HepG2 (cell line): ENCODE measurements around the gene SLC7A11. TPM values are rescaled to one million over a fixed set of nuclear protein-coding genes. Genes with fewer than 3 reads are reported as not detected.

Source experiments
- AGO2 ChIP-seq: fragments of 200-400 bp; formaldehyde crosslinking; optimal IDR thresholded peaks from 2 replicates; pipeline ENCODE3; 2017; ENCODE audit warnings: mild to moderate bottlenecking, low read depth, low read length, moderate library complexity
- DPF2 ChIP-seq: sonication (generic); formaldehyde crosslinking; IDR thresholded peaks from 2 replicates; pipeline ENCODE4 v1.4.0; 2020; ENCODE audit warnings: mild to moderate bottlenecking, low read depth, missing genetic modification reagents, borderline replicate concordance
- GZF1 ChIP-seq: sonication (generic); formaldehyde crosslinking; IDR thresholded peaks from 2 replicates; pipeline ENCODE4 v1.5.1; 2020; ENCODE audit warnings: mild to moderate bottlenecking, missing genetic modification reagents
- HDAC2 ChIP-seq: sonication (generic); formaldehyde crosslinking; IDR thresholded peaks from 2 replicates; pipeline ENCODE4 v1.4.0; 2020; ENCODE audit warnings: missing genetic modification reagents
- HNF4A ChIP-seq: sonication (generic); formaldehyde crosslinking; IDR thresholded peaks from 2 replicates; pipeline ENCODE4 v1.4.0; 2020; ENCODE audit warnings: missing genetic modification reagents
- JUND ChIP-seq: sonication (generic); formaldehyde crosslinking; IDR thresholded peaks from 2 replicates; pipeline ENCODE4 v1.8.0; 2022; ENCODE audit warnings: mild to moderate bottlenecking, missing genetic modification reagents
- KMT2A ChIP-seq: sonication (generic); formaldehyde crosslinking; IDR thresholded peaks from 2 replicates; pipeline ENCODE4 v1.4.0; 2020; ENCODE audit warnings: missing genetic modification reagents
- MAZ ChIP-seq, 2 experiments: sonication (generic) in 1 of 2; formaldehyde crosslinking in 1 of 2; IDR thresholded peaks; 2 replicates each; pipeline versions ENCODE4 v1.5.0 to v1.6.1; 2012 to 2020; ENCODE audit warnings: low read depth in 2 of 2, mild to moderate bottlenecking in 2 of 2, borderline replicate concordance in 1 of 2, improper control_type of control experiment in 1 of 2, low read length in 1 of 2, missing genetic modification reagents in 1 of 2, moderate library complexity in 1 of 2
- NFE2L2 ChIP-seq: fragments of 150-350 bp; IDR thresholded peaks from 2 replicates; pipeline ENCODE4 v1.6.1; 2014; ENCODE audit warnings: low read length
- ONECUT2 ChIP-seq: sonication (generic); formaldehyde crosslinking; IDR thresholded peaks from 2 replicates; pipeline ENCODE4 v1.4.0; 2020; ENCODE audit warnings: missing genetic modification reagents
- SOX5 ChIP-seq: IDR thresholded peaks from 2 replicates; pipeline ENCODE4 v1.6.1; 2016; ENCODE audit warnings: borderline replicate concordance
- STAG1 ChIP-seq: sonication (generic); formaldehyde crosslinking; IDR thresholded peaks from 2 replicates; pipeline ENCODE4 v1.4.0; 2020; ENCODE audit warnings: missing genetic modification reagents
- TBP ChIP-seq: sonication (generic); formaldehyde crosslinking; IDR thresholded peaks from 2 replicates; pipeline ENCODE4 v1.5.0; 2020; ENCODE audit warnings: missing genetic modification reagents
- TEAD3 ChIP-seq: optimal IDR thresholded peaks from 2 replicates; pipeline ENCODE3; 2016; ENCODE audit warnings: borderline replicate concordance
- ZNF264 ChIP-seq: sonication (generic); formaldehyde crosslinking; IDR thresholded peaks from 2 replicates; pipeline ENCODE4 v1.4.0; 2020; ENCODE audit warnings: missing genetic modification reagents
- ZNF431 ChIP-seq: sonication (generic); formaldehyde crosslinking; IDR thresholded peaks from 2 replicates; pipeline ENCODE4 v1.9.0; 2022; ENCODE audit warnings: missing genetic modification reagents, low read depth, mild to moderate bottlenecking, borderline replicate concordance
- ZNF441 ChIP-seq: sonication (generic); formaldehyde crosslinking; IDR thresholded peaks from 2 replicates; pipeline ENCODE4 v1.7.0; 2021; ENCODE audit warnings: missing genetic modification reagents, borderline replicate concordance
- ZNF652 ChIP-seq: IDR thresholded peaks from 2 replicates; pipeline ENCODE4 v1.6.1; 2016; ENCODE audit warnings: low read depth, borderline replicate concordance
- ZNF691 ChIP-seq: sonication (generic); formaldehyde crosslinking; IDR thresholded peaks from 2 replicates; pipeline ENCODE4 v1.4.0; 2020; ENCODE audit warnings: missing genetic modification reagents, low read depth, mild to moderate bottlenecking, borderline replicate concordance
- polyA plus RNA-seq, 8 experiments: library from polyadenylated mRNA; depleted of rRNA in 3 of 8; stranded (reverse) in 7 of 8; unstranded in 1 of 8; fragments of >200 nt; fragmentation: Illumina TruSeq in 4 of 8; extraction: Trizol in 4 of 8; gene quantifications; 2 replicates each; pipeline versions ENCODE4 v1.2.1 to v1.2.3, GENCODE V29; 2011 to 2016; ENCODE audit warnings: low read depth in 4 of 8, missing spikeins in 1 of 8, mixed read lengths in 1 of 8; ENCODE audit not compliant: insufficient read depth in 1 of 8
- total RNA-seq, 5 experiments: library from RNA; depleted of rRNA; stranded (reverse); fragments of >200 nt; fragmentation: Illumina TruSeq; extraction: Trizol; gene quantifications; 2 replicates each; pipeline ENCODE4 v1.2.3, GENCODE V29; 2016; ENCODE audit warnings: low read depth in 1 of 5
- TF ChIP-seq, protein P1 (sequence below): sonication (generic); formaldehyde crosslinking; IDR thresholded peaks from 2 replicates; pipeline ENCODE4 v1.5.0; 2020; ENCODE audit warnings: mild to moderate bottlenecking, missing genetic modification reagents
- TF ChIP-seq, protein P2 (sequence below): sonication (generic); formaldehyde crosslinking; IDR thresholded peaks from 2 replicates; pipeline ENCODE4 v1.4.0; 2020; ENCODE audit warnings: missing genetic modification reagents, borderline replicate concordance
- TF ChIP-seq, protein P3 (sequence below): sonication (generic); formaldehyde crosslinking; conservative IDR thresholded peaks from 2 replicates; pipeline ENCODE4 v1.8.0; 2022; ENCODE audit warnings: low read depth, missing genetic modification reagents

Gene SLC7A11
- total and polyA plus RNA-seq, 2 of the 13 experiments (the other 11 are each of a cell fraction or from before 2014, with no cell fraction given): 15.7 to 17.5 TPM

DNA sequence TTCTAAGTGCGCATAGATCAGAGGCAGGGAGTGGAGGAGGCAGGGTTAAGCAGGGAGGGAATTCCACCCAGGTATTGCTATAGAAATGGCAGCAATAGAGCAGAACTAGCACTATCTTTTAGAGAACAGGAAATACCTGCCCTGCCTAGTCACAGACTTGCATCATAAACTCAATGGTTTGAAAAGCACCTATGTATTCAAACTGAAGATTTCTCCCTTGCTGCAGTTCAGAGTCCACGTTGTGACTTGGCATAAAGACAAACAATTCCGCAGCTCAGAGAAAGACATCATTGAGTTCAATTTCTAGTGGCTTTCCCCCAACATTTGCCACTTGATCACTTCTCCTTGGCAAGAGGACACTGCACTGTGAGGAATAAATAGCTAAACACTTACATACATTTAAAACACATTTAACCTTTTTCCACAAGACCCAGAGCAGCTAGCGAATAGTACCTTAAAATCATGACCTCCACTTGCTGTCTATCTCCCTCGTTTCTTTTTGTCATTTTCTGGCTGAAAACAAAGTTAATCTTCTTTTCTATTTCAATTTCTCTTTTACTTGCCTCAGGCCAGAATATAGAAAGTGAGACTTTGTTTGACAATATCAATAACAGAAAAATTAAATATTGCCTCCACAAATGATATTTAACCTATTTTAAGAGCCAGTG lies 42.4 kb downstream of the SLC7A11 start (continued):
- 0 out of 2 replicates have a peak, but pooled peaks have one; percentile 22 for TF ChIP-seq MAZ (IDR thresholded peaks at IDR 0.05; ENCODE audit: borderline replicate concordance, low read depth, low read length)
- TF ChIP-seq MAZ (CRISPR knock-in tag; IDR thresholded peaks at IDR 0.05; ENCODE audit: low read depth): no peak
- TF ChIP-seq DPF2 (CRISPR knock-in tag): peak; percentile 59; the same call in 1 of the 2 replicates
- 0 out of 2 replicates have a peak, but pooled peaks have one; percentile 44 for TF ChIP-seq ZNF264
- TF ChIP-seq ZNF652: peak; percentile 90
- TF ChIP-seq TEAD3 (CRISPR knock-in tag): peak; percentile 99
- TF ChIP-seq, protein P1, sequence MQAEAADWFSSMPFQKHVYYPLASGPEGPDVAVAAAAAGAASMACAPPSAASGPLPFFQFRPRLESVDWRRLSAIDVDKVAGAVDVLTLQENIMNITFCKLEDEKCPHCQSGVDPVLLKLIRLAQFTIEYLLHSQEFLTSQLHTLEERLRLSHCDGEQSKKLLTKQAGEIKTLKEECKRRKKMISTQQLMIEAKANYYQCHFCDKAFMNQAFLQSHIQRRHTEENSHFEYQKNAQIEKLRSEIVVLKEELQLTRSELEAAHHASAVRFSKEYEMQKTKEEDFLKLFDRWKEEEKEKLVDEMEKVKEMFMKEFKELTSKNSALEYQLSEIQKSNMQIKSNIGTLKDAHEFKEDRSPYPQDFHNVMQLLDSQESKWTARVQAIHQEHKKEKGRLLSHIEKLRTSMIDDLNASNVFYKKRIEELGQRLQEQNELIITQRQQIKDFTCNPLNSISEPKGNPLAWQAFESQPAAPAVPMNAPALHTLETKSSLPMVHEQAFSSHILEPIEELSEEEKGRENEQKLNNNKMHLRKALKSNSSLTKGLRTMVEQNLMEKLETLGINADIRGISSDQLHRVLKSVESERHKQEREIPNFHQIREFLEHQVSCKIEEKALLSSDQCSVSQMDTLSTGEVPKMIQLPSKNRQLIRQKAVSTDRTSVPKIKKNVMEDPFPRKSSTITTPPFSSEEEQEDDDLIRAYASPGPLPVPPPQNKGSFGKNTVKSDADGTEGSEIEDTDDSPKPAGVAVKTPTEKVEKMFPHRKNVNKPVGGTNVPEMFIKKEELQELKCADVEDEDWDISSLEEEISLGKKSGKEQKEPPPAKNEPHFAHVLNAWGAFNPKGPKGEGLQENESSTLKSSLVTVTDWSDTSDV (CRISPR knock-in tag): no peak
- no peak for TF ChIP-seq ZNF431
- no peak for TF ChIP-seq AGO2
- no peak for TF ChIP-seq GZF1
- TF ChIP-seq ZNF691 (CRISPR knock-in tag): no peak
- no peak for TF ChIP-seq STAG1 (CRISPR knock-in tag)
- TF ChIP-seq, protein P2, sequence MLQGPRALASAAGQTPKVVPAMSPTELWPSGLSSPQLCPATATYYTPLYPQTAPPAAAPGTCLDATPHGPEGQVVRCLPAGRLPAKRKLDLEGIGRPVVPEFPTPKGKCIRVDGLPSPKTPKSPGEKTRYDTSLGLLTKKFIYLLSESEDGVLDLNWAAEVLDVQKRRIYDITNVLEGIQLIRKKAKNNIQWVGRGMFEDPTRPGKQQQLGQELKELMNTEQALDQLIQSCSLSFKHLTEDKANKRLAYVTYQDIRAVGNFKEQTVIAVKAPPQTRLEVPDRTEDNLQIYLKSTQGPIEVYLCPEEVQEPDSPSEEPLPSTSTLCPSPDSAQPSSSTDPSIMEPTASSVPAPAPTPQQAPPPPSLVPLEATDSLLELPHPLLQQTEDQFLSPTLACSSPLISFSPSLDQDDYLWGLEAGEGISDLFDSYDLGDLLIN: no peak
- peak; percentile 64 for TF ChIP-seq NFE2L2
- TF ChIP-seq KMT2A (CRISPR knock-in tag): no peak
- TF ChIP-seq HNF4A (CRISPR knock-in tag): peak; percentile 90
- no peak for TF ChIP-seq TBP (CRISPR knock-in tag)
- peak; percentile 92 for TF ChIP-seq JUND (CRISPR knock-in tag)
- TF ChIP-seq, protein P3, sequence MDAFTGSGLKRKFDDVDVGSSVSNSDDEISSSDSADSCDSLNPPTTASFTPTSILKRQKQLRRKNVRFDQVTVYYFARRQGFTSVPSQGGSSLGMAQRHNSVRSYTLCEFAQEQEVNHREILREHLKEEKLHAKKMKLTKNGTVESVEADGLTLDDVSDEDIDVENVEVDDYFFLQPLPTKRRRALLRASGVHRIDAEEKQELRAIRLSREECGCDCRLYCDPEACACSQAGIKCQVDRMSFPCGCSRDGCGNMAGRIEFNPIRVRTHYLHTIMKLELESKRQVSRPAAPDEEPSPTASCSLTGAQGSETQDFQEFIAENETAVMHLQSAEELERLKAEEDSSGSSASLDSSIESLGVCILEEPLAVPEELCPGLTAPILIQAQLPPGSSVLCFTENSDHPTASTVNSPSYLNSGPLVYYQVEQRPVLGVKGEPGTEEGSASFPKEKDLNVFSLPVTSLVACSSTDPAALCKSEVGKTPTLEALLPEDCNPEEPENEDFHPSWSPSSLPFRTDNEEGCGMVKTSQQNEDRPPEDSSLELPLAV (CRISPR knock-in tag): no peak
- TF ChIP-seq HDAC2 (CRISPR knock-in tag): peak; percentile 87; the same call in 1 of the 2 replicates
- TF ChIP-seq SOX5 (CRISPR knock-in tag): peak; percentile 86; the same call in 1 of the 2 replicates
- no peak for TF ChIP-seq ONECUT2 (CRISPR knock-in tag)
- no peak for TF ChIP-seq ZNF441 (CRISPR knock-in tag)
